HL-60/S4 treated with phorbol 12-myristate 13-acetate at 8.2 ng/mL for 4 days and 3 days (cell line): ENCODE data around the gene PHACTR3.

Source experiments
- in situ Hi-C: fragments of 300-500 bp; cut with MboI; formaldehyde crosslinking; loops from 2 replicates; pipeline ENCODE4 v1.15.0; 2022; ENCODE audit warnings: low sequenced_read_pairs

Gene PHACTR3

GRCh38 chr20:59667981-59668515 is 63.7 kb downstream of the PHACTR3 start:
- in situ Hi-C loops, result no loop called here

- in situ Hi-C loops, result no loop called here
Observed at GRCh38 chr20:59668926-59669850, 64.8 kb downstream of the PHACTR3 start.

- in situ Hi-C loops, result no loop called here
Observed at GRCh38 chr20:59670786-59671492, 66.6 kb downstream of the PHACTR3 start.

- in situ Hi-C loops, result no loop called here
Observed at GRCh38 chr20:59671661-59672471, 67.5 kb downstream of the PHACTR3 start.

GRCh38 chr20:59672576-59672975 is 68.2 kb downstream of the PHACTR3 start:
- in situ Hi-C loops, result no loop called here

GRCh38 chr20:59673288-59673997 is 69.1 kb downstream of the PHACTR3 start:
- in situ Hi-C loops, result no loop called here

- in situ Hi-C loops, result no loop called here
Observed at GRCh38 chr20:59673998-59674445, 69.7 kb downstream of the PHACTR3 start.

GRCh38 chr20:59676126-59676850 is 71.9 kb downstream of the PHACTR3 start:
- in situ Hi-C loops, result no loop called here

- in situ Hi-C loops, result no loop called here
Observed at GRCh38 chr20:59676851-59677182, 72.5 kb downstream of the PHACTR3 start.

GRCh38 chr20:59677586-59677985 is 73.2 kb downstream of the PHACTR3 start:
- in situ Hi-C loops, result no loop called here

GRCh38 chr20:59678288-59678687 is 73.9 kb downstream of the PHACTR3 start:
- in situ Hi-C loops, result no loop called here

- in situ Hi-C loops, result no loop called here
Observed at GRCh38 chr20:59678951-59679350, 74.6 kb downstream of the PHACTR3 start.

- in situ Hi-C loops, result no loop called here
Observed at GRCh38 chr20:59680148-59680650, 75.9 kb downstream of the PHACTR3 start.

- in situ Hi-C loops, result no loop called here
Observed at GRCh38 chr20:59680852-59681251, 76.5 kb downstream of the PHACTR3 start.

- in situ Hi-C loops, result no loop called here
Observed at GRCh38 chr20:59682603-59683002, 78.3 kb downstream of the PHACTR3 start.

GRCh38 chr20:59683181-59683580 is 78.8 kb downstream of the PHACTR3 start:
- in situ Hi-C loops, result no loop called here

GRCh38 chr20:59684685-59685242 is 80.4 kb downstream of the PHACTR3 start:
- in situ Hi-C loops, result no loop called here

- in situ Hi-C loops, result no loop called here
Observed at GRCh38 chr20:59686404-59687346, 82.3 kb downstream of the PHACTR3 start.
